Activated gamma-delta T cell (primary cell): ENCODE data around the gene CCN6.
A peak's percentile ranks its signal among the peaks of the same experiment; 100 is the strongest.
"Not testable (repeated sequence)": the region's sequence is repeated elsewhere in the genome, so short reads cannot be mapped to it uniquely, and the experiment has no call there.

Experiments
- DNase-seq: peaks from one replicate; lab custom pipeline; 2025; lab: John Stamatoyannopoulos, UW

Gene CCN6

DNA sequence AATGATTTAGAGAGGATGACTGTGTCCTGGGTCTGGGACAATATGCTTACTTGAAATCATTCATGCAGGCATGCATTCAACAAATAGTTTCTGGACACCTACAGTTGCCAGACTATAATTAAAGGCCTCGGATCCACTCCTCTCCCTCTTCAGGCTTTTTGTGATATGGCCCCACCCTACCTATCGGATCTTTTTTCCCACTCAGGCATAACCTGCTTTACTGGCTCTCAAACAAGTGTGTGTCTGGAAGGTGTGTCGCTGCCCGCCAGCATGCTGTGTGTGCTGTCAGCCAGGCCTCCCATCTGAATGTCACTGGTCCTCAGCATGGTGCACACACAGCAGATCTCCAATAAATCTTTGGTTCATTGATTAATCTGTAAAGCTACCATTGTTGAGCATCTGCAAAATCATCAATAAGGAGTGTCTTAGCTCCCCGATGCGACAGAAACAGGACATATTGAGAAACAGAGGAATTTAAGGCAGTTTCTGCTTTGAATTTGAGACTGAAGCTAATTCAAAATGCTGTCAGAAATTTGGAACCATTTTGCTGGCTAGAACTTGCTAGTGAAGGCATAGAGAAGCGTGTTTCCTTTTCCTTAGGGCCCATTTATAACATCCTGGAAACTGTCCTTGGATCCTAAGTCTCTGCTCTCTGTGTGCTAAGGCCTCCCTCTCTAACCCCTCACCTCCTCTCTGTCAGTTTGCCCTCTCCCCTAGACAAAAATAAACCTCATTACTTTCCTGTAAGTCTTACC lies 23.5 kb upstream of the CCN6 start:
- no peak for DNase-seq

DNA sequence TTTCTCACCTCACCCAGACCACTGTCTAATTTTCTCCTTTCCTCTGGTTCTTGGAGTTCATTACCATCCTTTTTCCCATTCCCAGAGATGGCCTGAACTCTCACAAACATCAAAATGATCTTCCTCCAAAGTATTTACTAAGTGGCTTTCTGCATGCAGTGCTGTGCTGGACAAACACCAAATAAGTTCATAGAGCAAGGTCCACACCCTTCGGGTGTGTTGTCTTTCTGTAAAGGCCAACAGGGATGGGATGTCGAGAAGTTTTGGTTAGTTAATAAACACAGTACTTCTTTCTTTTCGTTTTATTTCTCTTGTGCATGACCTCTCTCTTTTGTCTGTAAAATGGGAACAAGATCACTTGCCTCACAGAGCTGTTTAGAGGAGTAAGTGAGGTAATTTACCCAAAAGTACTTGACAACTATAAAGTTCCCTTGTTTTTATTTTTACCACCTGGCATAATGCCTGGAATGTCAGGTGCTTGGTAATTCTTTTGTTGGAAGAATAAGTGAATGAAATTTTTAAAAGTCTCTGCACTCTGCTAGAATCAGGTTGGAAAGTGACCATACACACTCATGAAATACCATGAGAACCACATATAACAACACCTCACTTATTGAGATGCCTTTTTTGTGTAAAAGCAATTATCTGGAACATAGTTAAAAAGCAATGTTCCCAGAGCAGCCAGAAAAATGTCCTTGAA lies 22.8 kb upstream of the CCN6 start:
- DNase-seq, result no peak

DNA sequence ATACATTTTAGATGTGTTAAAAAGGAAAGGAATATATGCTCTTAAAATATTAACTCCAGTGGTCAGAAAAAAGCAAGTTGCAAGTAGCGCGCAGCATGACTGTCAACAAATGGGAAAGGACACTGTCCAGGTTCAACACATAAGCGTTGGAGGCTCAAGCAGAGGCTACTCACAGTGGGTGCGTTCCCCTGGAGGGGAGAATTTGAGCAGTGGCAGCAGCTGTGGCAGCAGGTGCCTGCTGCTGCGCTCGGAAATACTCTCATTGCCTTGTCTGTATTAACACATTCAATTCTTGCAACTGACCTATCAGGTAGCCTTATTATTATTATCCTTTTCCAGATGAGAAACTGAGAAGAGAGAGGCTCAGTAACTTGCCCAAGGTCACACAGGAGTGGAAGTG lies 21.9 kb upstream of the CCN6 start:
- no peak for DNase-seq

DNA sequence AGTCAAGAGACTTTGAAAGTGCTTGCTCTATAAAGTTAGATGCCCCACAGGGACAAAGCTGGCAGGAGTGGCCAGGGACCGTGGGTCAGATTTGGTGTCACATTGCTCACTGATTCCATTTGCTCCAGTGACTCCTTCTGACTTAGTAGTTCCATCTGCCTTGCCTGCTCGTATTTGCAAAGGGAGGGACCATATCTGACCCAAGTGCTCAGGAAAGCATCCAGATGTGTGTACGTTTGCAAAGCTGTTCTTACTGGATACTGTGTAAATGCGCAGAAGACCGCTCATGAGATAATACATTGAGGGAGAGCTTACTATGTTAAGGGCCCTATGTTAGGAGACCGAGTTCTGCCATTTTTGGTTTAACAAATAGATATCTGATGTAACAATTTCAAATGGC lies 21.2 kb upstream of the CCN6 start:
- DNase-seq, result no peak

DNA sequence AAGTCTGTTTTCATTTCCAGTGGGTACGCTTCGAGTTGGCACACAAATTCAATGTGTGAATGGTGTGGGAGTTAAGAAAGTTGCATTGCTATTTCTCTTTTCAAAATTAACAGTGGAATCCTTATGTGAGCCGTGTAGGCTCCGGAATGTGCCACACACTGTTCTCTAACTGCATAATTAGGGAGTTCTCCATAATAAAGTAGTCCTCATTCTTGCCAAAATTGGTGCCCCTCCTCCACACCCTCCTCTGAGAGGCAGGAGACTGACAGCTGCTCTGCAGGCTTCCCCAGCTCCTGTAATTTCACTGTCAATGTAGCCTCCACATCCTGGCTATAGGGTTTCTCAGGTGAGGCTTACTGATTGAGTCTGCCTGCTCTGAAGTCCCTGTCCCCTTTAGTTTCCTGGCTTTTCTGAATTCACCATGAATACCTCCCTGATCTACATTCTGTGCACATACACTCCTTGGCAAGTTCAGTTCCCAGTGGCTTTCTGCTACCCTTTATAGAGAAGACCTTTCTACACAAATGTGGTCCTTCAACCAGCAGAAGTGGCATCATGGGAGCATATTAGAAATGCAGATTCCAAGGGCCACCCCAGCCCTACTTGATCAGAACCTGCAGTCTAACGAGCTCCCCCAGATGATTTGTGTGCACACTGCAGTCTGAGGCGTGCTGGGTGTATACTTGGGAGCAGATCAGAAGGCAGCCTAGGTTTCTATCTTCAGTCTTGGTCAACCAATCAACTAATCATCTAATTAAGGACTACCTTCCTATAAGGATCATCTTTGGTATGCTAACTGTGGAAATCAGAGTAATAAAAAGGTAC lies 19.9 kb upstream of the CCN6 start:
- DNase-seq, result no peak

DNA sequence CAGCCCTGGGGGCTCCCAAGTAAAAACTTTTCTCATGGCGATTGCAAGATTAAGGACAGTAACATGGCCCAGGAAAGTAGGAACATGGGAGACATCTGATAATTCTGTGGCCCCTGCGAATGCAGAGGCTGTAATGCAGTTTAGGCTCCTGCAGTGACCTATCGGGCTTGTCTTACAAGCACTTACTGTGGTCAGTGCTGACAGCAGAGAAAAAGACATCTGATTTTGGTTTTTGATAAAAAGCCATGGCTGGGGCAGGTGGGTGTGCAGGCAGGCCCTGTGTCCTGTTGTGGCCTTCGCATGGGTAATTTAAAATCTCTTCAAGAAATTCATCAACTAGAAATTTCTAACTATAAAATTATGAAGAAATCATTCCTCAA lies 19.3 kb upstream of the CCN6 start:
- no peak for DNase-seq

DNA sequence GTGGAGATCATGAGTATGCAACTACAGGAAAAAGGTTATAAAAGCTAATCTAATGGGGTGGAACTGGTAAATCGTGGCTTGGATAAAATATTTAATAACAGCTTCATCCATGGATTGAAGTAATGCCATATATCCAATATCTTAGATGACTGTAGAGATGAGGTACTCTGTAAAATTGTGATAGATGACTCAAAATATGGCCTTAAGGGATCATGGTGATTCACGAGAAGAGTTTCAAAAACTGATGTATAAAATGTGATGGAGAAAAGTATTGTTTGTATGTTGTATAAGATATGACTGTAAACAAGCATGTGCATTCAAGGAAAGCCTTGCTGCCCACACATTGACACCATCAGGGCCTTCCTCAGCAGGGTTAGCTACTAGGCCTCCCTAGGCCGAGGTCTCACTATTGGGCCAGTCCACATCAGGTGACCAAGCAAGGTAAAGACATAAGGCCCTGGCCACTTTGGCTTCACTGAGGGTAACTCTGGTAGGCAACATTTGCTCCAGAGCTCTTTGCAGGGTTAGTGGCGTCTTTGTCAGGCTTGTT lies 17.7 kb upstream of the CCN6 start:
- no peak for DNase-seq

DNA sequence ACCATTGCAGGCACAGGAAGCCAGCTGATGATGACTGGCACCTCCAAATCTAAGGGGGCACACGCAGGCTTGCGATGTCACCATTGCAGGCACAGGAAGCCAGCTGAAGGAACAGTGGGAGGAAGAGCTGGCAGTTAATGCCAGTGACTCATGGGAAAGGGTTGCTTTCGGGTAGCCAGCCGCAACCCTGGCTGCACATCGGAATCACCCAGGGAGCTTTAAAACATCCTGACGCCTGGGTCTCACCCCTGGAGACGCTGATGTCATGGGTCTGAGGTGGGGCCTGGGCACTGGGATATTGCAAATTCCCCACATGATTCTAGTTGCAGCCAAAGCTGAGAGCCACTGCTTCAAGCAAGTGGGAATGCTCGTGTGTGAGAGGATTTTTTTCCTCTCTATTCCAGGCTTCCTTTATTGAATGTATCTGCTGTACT lies 16.1 kb upstream of the CCN6 start:
- DNase-seq, result no peak

DNA sequence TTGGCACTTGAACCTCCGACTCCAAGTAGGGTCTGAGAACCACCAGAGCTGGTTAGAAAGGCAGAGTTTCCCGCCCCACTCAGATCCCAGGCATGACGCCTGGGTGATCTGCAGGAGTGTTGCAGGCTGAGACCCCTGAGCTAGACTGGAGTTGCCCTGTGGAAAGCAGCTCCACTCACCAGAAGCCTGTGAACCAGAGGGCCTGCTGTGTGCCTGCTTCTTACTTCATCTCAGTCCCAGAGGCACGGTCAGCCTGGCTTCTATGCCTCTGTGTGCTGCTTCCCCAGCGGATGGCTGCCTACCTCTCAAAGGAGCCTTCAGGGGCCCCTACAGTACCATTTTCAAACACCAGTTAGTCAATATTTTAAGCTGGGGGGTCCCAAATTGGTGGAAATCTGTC lies 15.6 kb upstream of the CCN6 start:
- no peak for DNase-seq

DNA sequence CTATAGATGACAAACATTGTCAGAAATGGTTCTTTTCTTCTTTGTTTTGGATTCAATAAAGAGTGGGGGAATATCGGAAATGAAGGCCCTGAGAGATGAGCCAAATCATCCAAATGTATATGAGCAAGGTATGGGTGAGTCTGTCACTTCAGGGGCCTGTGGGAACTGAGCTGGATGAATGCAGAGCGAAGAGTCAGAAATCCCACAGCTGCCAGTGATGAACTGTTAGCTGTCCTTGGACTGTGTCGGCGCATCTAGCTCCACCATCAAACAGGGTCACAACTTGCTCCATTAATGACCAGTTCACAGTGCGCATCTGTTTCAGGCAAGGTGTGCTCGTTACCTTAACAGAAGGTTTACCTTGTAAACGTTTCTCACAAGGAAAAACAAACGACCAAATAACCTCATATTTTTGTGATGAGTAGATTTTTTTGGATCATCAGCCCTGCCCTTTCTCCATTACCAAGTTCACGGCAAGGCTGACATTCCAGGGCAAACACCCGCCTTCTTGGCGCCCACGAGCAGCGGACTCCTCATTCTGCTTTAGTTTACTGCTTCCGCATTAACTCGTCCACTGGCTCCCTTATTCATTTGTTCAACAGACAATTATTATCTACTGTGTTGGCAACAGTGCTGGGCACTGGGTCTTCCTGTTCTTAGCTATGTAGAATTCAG lies 15.0 kb upstream of the CCN6 start:
- DNase-seq, result no peak

DNA sequence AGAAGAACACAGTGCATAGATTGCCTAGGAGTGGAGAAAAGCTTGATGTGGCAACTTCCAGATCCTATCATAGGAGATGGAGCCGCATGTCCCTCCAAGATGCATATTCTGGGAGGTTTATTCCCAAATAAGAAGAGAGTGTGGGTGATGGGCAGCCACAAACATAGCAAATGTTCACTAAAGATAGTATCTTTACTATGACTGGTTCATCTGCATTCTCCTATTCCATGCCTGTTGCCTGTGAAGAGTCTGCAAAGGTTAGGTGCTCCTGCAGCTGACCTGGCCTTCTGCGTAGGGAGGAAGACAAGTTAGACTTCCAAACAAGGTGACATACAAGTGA lies 14.5 kb upstream of the CCN6 start:
- no peak for DNase-seq

DNA sequence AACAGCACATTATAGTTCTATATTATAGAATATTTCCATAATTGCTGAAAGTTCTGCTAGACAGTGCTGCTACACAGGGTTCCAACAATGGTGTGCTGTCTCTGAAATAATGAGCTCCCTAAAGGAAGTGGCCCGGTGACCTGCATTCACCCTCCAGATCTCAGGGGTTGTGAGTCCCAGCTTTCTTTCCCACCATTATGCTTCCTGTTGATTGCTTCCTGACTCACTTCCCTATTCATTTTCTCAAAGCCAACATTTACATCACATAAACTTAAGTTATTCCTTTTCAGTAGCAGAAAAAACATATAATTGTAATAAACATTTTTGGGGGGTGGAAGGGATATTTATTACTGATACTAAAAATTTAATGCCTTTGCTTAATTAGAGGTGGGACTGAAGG lies 12.9 kb upstream of the CCN6 start:
- no peak for DNase-seq

DNA sequence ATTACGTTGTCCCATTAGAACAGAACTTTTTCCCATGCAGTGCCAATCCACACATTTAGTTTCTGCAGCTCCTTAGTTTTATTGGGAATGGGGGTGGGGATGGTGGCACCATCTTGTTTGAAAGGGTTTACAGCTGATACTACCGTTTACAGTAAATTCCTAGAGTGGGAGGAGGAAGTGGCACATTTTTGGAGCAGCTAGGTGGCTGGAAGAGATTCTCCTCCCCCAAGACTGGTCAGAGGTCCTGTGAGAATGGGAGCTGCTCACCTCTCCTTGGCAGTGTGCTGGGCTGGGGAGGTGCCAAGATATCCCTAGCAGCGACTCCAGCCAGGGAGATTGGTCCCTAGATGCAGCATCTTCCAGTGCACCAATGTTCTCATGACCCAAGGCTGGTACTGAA lies 12.4 kb upstream of the CCN6 start:
- no peak for DNase-seq

DNA sequence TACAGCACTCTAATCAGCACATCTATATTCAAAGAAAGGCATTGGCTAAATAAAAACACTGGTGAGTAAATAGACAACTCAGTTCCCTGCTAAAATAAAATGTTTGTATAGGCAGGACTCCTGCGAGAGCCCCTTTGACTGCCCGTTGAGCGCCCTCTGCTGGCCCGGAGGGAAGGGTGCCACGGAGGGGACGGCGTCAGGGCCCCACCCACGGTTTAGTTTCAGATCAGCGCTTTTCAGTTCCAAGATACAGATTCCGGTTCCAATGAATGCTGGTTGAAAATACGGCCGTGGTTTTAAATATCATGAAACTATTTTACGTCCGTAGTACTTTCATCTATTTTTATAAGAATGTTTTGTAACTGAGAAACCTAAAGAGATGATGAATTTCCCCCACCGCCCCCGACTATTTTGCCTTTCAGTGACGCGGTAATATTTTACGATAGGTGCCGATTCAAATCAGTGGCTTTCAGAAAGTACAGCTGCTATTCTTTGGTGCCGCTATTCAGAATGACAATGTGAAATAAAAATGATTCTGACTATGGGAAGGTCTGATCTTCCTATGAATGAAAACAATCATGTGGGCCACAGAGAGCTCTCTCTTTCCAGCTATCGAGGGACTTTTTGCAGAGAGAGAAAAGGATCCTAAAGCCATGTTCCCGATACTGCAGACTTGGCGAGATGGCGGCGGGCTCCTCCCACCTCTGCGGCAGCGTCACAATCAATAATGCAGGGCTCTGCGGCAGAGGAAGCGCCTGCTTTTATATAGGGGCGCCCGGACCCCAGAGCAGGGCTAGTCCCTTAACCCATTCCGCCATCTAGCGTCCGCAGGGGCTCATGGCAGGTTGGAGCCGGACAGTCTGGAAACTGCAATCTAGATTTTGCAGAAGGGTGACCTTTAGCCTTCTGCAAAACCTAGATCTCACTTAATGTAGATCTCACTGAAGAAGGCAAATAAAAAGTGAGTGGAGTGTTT lies 10.6 kb upstream of the CCN6 start:
- DNase-seq, result peak; percentile 62

DNA sequence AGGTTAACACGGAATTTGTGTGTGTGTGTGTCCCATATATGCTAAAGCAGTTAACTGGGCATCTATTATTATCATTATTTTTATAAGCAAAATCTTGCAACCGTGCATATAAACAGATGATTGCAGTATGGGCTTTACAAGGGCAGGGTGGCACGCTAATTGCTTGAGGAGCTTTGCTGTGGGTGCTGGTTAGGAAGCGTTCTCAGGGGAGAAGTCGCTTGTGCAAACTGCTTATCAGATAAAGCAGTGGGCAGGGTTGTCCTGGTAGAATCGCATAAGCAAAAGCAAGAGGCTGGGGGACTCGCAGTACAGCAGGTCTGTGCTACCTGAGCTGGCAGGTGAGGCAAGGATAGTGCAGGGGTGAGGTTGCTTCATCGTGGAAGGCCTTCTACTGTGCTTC lies 9.7 kb upstream of the CCN6 start:
- no peak for DNase-seq

DNA sequence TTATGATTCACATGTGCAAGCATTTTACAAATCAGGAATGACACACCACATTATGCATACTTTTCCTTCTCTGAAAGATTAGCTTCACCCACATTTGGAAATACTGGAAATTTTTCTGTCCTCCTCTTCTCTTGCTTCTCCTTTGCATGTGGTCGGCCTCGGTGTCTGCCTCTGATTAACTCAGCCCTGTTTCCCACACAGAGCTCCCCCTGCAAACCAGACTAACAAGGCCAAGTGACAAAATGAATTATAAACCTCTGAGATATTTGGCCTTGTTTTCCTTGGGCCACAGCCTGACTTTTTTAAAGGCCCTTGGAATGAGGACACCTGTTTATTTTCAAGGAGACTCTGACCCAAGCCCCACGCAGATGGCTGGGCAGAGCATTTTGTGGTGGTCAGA lies 9.0 kb upstream of the CCN6 start:
- no peak for DNase-seq

DNA sequence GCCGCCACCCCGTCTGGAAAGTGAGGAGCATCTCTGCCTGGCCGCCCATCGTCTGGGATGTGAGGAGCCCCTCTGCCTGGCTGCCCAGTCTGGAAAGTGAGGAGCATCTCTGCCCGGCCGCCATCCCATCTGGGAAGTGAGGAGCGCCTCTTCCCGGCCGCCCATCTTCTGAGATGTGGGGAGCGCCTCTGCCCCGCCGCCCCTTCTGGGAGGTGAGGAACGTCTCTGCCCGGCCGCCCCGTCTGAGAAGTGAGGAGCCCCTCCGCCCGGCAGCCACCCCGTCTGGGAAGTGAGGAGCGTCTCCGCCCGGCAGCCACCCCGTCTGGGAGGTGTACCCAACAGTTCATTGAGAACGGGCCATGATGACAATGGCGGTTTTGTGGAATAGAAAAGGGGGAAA lies 6.4 kb upstream of the CCN6 start:
- DNase-seq, result not testable (repeated sequence)

DNA sequence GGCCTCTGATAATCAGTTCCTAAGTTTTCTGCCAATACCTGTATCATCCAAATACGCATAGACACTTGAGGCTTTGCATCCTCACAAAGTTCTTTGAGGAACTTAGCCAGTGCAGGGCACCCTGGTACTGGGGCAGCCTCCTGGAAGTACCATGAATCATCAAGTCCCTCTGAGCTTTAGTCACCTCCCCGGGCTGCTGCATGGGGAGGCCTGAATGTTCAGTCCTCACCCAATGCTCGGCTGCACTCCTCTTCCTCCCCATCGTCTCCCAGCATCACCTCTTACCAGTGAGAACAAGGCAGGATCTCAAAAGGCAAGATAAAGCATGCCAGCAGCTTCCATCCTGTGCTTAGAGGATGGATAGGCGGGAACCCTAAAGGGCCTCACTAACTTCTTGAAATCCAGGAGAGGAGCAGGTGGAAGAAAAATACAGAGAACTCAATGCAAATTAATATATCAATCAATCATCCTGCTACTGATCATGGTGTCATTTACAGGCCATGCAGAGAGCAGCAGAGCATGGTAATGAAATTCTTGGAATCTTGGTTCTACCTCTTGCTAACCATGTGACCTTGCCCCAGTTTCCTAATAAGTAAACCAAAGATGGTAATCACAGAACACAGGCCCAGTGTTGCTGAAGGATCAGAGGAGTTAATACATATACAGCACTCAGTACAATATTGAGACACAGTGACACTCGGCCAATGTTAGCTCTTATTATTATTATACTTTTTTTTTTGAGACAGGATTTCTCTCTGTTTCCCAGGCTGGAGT lies 4.7 kb upstream of the CCN6 start:
- DNase-seq, result no peak

DNA sequence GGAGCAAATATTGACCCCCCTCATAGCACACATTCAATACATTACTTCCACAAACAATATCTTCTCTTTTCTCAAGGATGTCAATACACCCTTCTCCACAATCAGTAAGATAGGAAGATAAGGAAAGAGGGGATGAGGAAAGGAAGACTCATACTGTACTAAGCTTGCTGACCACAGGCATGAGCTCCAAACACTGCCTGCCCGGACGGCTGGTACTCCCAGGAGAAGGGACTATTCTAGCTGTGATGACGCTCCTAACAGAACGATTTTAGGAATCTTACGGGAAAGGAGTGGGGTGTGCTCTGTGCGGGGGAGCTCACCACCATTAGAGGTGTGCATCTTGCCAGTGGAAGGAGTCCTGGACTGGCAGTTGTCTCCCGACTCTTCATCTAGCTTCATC lies 3.9 kb upstream of the CCN6 start:
- no peak for DNase-seq

DNA sequence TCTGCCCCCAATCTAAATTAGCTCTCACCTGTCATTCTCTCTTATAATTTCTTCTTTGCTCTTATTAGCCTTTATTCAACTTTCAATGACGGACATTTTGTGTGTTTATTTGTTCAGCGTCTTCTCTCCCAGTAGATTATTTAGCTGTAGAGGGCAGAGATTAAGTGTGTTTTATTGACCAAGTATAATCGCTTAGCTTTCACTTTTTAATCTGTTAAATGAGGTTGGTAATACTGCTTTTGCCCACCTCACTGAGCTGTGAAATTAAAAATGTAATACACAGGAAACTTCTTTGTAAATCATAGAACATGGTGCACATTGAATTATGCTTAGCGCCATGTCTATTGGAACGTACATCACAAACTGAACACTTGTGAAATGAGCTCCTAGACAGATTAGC lies 3.5 kb upstream of the CCN6 start:
- DNase-seq, result no peak
